Endodermal cell (in vitro differentiated cells): ENCODE data around the gene SLC31A1. TPM values are rescaled to one million over a fixed set of nuclear protein-coding genes. Genes with fewer than 3 reads are reported as not detected.

ENCODE experiments used
- DNase-seq: peaks from one replicate; pipeline ENCODE4 v3.0.0-alpha.2; 2017
- H3K27ac ChIP-seq: 2 replicates; pipeline ENCODE4 v1.5.1; 2013; ENCODE audit warnings: mild to moderate bottlenecking, low read depth, low read length, moderate library complexity
- H3K27me3 ChIP-seq: 2 replicates; pipeline ENCODE4 v1.6.1; 2013; ENCODE audit warnings: mild to moderate bottlenecking, low read length, moderate library complexity; ENCODE audit not compliant: insufficient read depth, control insufficient read depth, poor library complexity, severe bottlenecking
- H3K36me3 ChIP-seq: 2 replicates; pipeline ENCODE4 v1.7.0; 2013; ENCODE audit warnings: mild to moderate bottlenecking, low read length, moderate library complexity; ENCODE audit not compliant: control insufficient read depth, insufficient read depth
- H3K4me1 ChIP-seq: one replicate; pipeline ENCODE4 v1.7.0; 2013; ENCODE audit warnings: low read length; ENCODE audit not compliant: control insufficient read depth, insufficient read depth
- H3K4me3 ChIP-seq: 2 replicates; pipeline ENCODE4 v1.5.1; 2013; ENCODE audit warnings: mild to moderate bottlenecking, low read length, moderate library complexity
- H3K9ac ChIP-seq: 2 replicates; pipeline ENCODE4 v1.6.1; 2013; ENCODE audit warnings: mild to moderate bottlenecking, low read length, moderate library complexity; ENCODE audit not compliant: poor library complexity, severe bottlenecking; ENCODE audit errors: extremely low read depth
- H3K9me3 ChIP-seq: 2 replicates; pipeline ENCODE4 v1.6.1; 2013; ENCODE audit warnings: mild to moderate bottlenecking, low read length, moderate library complexity; ENCODE audit not compliant: control insufficient read depth
- H3K27ac Mint-ChIP-seq: 2 replicates; pipeline ENCODE4 v1.8.0; 2020; ENCODE audit warnings: mixed read lengths
- H3K27me3 Mint-ChIP-seq: 2 replicates; pipeline ENCODE4 v1.8.0; 2021; ENCODE audit warnings: mild to moderate bottlenecking, mixed read lengths; ENCODE audit not compliant: insufficient read depth
- H3K36me3 Mint-ChIP-seq: 2 replicates; pipeline ENCODE4 v1.8.0; 2020; ENCODE audit warnings: low read depth, mixed read lengths
- H3K4me1 Mint-ChIP-seq: 2 replicates; pipeline ENCODE4 v1.8.0; 2020; ENCODE audit warnings: mixed read lengths
- H3K4me3 Mint-ChIP-seq: 2 replicates; pipeline ENCODE4 v1.8.0; 2020; ENCODE audit warnings: mild to moderate bottlenecking, moderate library complexity, mixed read lengths
- H3K9me3 Mint-ChIP-seq: 2 replicates; pipeline ENCODE4 v1.8.0; 2020; ENCODE audit warnings: mild to moderate bottlenecking, mixed read lengths
- CTCF ChIP-seq: fragments of 200-600 bp; sonication (generic); conservative IDR thresholded peaks from 2 replicates; pipeline ENCODE4 v1.5.0; 2021; ENCODE audit warnings: antibody characterized with exemption, mild to moderate bottlenecking
- WGBS, 2 experiments: methylation state at CpG; one replicate each; pipeline versions ENCODE4 v1.1.5 to v1.1.7; 2013; ENCODE audit warnings: missing lambda C conversion rate in 2 of 2, mixed read lengths in 1 of 2; ENCODE audit not compliant: insufficient coverage in 1 of 2, insufficient read length in 1 of 2; 5-methylcytosine and 5-hydroxymethylcytosine counted together
- total RNA-seq, 2 donors: library from RNA; stranded (reverse); fragmentation: NEBNext Ultra II Directional in 1 of 2; extraction: Animal tissue kit (Norgen Biotek cat#: 25700) in 1 of 2; gene quantifications; 2 replicates in 1 of 2; 3 replicates in 1 of 2; pipeline ENCODE4 v1.2.1, GENCODE V29; 2021

The SLC31A1 gene
- total RNA-seq, 2 donors from 2014 or later: 29.1 to 32.4 TPM

GRCh38 chr9:113306566-113306965 lies 85.2 kb downstream of the SLC31A1 start:
- WGBS, 2 experiments: 100% methylated on average over 1 of the region's 1 CpG; no CpG with 5 or more reads in 1 of the 2 experiments
- H3K27me3 ChIP-seq: no peaks in the 10 kb centered on the region
- no peak for TF ChIP-seq CTCF
- Mint-ChIP-seq H3K27me3 (no peaks in the 10 kb centered on the region), H3K36me3 (no peaks in the 10 kb centered on the region), H3K4me1 (peaks cover 5% of the 10 kb centered on the region), H3K27ac (no peak overlapping the region), H3K4me3 (no peak overlapping the region), H3K9me3 (no peaks in the 10 kb centered on the region)
- DNase-seq: no peak
- H3K9me3 ChIP-seq: no peaks in the 10 kb centered on the region
- H3K36me3 ChIP-seq: no peaks in the 10 kb centered on the region
- no peaks in the 10 kb centered on the region for H3K4me1 ChIP-seq
- H3K27ac ChIP-seq: no peak overlapping the region
- no peak overlapping the region for H3K9ac ChIP-seq
- no peak overlapping the region for H3K4me3 ChIP-seq

GRCh38 chr9:113307396-113307975 lies 86.1 kb downstream of the SLC31A1 start:
- no peak overlapping the region for H3K27ac Mint-ChIP-seq
- no peaks in the 10 kb centered on the region for H3K9me3 Mint-ChIP-seq
- no peak overlapping the region for H3K4me3 ChIP-seq
- no peak overlapping the region for H3K27ac ChIP-seq
- no peak overlapping the region for H3K4me3 Mint-ChIP-seq
- DNase-seq: no peak
- H3K27me3 Mint-ChIP-seq: no peaks in the 10 kb centered on the region
- no peaks in the 10 kb centered on the region for H3K9me3 ChIP-seq
- no peaks in the 10 kb centered on the region for H3K27me3 ChIP-seq
- H3K9ac ChIP-seq: no peak overlapping the region
- H3K4me1 ChIP-seq: no peaks in the 10 kb centered on the region
- H3K36me3 ChIP-seq: no peaks in the 10 kb centered on the region
- TF ChIP-seq CTCF: no peak
- no peaks in the 10 kb centered on the region for H3K36me3 Mint-ChIP-seq
- peaks cover 5% of the 10 kb centered on the region for H3K4me1 Mint-ChIP-seq
- 82 to 86% methylated on average over 7 to 8 of the region's 8 CpGs for WGBS, 2 experiments

GRCh38 chr9:113309204-113309813 lies 88.0 kb downstream of the SLC31A1 start:
- Histone ChIP-seq H3K9ac (no peak overlapping the region), H3K36me3 (no peaks in the 10 kb centered on the region), H3K27ac (no peak overlapping the region), H3K9me3 (no peaks in the 10 kb centered on the region), H3K4me1 (no peaks in the 10 kb centered on the region), H3K27me3 (no peaks in the 10 kb centered on the region), H3K4me3 (no peak overlapping the region)
- H3K36me3 Mint-ChIP-seq: no peaks in the 10 kb centered on the region
- TF ChIP-seq CTCF: peak; percentile 87
- 13 to 30% methylated on average over 1 to 2 of the region's 2 CpGs for WGBS, 2 experiments
- DNase-seq: no peak
- no peaks in the 10 kb centered on the region for H3K9me3 Mint-ChIP-seq
- H3K4me1 Mint-ChIP-seq: no peaks in the 10 kb centered on the region
- H3K4me3 Mint-ChIP-seq: no peak overlapping the region
- H3K27ac Mint-ChIP-seq: no peak overlapping the region
- H3K27me3 Mint-ChIP-seq: no peaks in the 10 kb centered on the region
